ENCODE results near the gene PRKG1.

GRCh38 chr10:52031771-52032170 is 957.5 kb downstream of the PRKG1 start:
- TF ChIP-seq EZH2phosphoT487 (IDR thresholded peaks at IDR 0.05; ENCODE audit: borderline replicate concordance) (no peak), CTCF (conservative IDR thresholded peaks at IDR 0.05; ENCODE audit: low read length) (no peak)

Data from Loucy (cell line).